ENCODE measurements around the gene PLXNB3. TPM values are rescaled to one million over a fixed set of nuclear protein-coding genes. Genes with fewer than 3 reads are reported as not detected.

PLXNB3 gene
- total RNA-seq, 1 donor from 2014 or later, result 1.4 TPM

DNA sequence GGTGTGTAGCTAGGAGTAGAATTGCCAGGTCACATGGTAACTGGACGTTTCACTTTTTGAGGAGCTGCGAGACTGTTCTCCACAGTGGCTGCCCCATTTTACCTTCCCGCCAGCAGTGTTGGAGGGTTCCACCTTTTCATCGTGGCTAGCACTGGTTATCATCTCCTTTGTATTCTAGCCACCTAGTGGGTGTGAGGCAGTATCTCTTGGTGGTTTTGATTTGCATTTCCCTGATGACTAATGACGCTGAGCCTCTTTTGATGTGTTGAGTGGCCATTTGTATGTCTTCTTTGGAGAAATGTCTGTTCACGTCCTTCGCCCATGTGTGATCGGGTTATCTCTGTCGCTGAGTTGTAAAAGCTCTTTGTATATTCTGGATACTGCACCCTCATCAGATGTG lies 28.8 kb upstream of the PLXNB3 start:
- H3K9me3 Mint-ChIP-seq, result no peaks in the 10 kb centered on the region
- no peaks in the 10 kb centered on the region for H3K27me3 Mint-ChIP-seq
- no peak overlapping the region for H3K27ac Mint-ChIP-seq
- TF ChIP-seq, protein P1, sequence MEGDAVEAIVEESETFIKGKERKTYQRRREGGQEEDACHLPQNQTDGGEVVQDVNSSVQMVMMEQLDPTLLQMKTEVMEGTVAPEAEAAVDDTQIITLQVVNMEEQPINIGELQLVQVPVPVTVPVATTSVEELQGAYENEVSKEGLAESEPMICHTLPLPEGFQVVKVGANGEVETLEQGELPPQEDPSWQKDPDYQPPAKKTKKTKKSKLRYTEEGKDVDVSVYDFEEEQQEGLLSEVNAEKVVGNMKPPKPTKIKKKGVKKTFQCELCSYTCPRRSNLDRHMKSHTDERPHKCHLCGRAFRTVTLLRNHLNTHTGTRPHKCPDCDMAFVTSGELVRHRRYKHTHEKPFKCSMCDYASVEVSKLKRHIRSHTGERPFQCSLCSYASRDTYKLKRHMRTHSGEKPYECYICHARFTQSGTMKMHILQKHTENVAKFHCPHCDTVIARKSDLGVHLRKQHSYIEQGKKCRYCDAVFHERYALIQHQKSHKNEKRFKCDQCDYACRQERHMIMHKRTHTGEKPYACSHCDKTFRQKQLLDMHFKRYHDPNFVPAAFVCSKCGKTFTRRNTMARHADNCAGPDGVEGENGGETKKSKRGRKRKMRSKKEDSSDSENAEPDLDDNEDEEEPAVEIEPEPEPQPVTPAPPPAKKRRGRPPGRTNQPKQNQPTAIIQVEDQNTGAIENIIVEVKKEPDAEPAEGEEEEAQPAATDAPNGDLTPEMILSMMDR (conservative IDR thresholded peaks at IDR 0.05), result peak; percentile 40
- no peaks in the 10 kb centered on the region for H3K4me1 Mint-ChIP-seq (ENCODE audit: unreplicated experiment)
- H3K4me3 Mint-ChIP-seq, result no peak overlapping the region
- peaks cover 9% of the 10 kb centered on the region for H3K36me3 Mint-ChIP-seq
- no peak for DNase-seq (ENCODE audit: extremely low spot score, unreplicated experiment)

DNA sequence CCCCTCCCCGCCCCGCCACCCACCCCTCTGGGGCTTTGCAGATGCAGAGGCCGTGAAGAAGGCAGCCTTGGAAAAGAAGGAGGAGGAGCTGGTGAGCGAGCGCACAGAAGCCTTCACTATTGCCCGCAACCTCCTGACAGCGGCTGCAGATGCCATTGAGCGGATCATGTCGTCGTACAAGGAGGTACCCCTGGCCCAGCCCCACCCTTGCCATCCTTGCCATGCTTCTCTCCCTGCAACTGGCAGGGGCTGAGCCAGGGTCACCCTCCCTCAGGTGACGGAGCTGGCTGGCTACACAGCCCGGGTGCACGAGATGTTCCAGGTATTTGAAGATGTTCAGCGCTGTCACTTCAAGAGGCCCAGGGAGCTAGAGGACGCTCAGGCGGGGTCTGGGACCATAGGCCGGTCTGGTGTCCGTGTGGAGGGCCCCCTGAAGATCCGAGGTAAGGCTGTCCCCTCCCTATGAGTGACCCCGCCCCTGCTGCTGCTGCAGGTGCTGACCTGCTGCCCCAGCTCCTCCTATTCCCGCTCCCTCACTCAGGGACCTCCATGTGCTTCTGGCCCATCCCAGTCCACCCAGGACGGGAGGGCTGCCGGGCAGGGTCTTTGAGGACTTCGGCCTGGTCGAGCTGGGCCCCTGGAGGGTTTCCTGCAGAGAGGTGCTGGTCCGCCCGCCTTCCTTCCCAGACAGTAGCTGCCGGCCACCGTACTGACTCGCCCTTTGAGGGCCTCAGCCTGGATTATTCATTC lies 27.8 kb upstream of the PLXNB3 start:
- no peak overlapping the region for H3K4me3 Mint-ChIP-seq
- H3K36me3 Mint-ChIP-seq, result peaks cover 4% of the 10 kb centered on the region
- H3K4me1 Mint-ChIP-seq (ENCODE audit: unreplicated experiment), result no peaks in the 10 kb centered on the region
- no peak overlapping the region for H3K27ac Mint-ChIP-seq
- H3K9me3 Mint-ChIP-seq, result no peaks in the 10 kb centered on the region
- TF ChIP-seq, protein P1 (conservative IDR thresholded peaks at IDR 0.05), result no peak
- H3K27me3 Mint-ChIP-seq, result no peaks in the 10 kb centered on the region
- DNase-seq (ENCODE audit: extremely low spot score, unreplicated experiment), result no peak

DNA sequence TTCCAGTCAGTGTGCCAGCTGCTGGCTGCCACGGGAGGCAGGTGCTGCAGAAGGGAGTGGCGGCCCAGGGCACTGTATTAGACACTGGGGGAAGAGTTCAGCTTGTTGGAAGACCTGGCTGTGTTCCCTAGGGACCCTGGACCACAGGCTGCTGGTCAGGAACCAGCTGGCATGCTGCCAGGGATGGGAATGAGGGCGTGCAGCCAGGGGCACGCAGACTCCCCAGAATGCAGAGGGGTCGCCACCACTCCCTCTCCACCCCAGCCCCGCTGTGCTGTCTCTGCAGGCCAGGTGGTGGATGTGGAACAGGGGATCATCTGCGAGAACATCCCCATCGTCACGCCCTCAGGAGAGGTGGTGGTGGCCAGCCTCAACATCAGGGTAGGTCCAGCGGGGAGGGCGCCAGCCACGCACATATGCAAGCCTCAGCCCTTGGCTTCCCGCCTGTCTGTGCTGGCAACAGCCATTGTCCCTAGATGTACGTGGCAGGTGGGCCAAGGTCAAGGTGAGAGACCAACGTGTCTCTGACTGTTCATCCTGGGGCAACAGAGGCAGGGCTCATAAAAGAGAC lies 27.1 kb upstream of the PLXNB3 start:
- H3K9me3 Mint-ChIP-seq, result no peaks in the 10 kb centered on the region
- no peaks in the 10 kb centered on the region for H3K36me3 Mint-ChIP-seq
- TF ChIP-seq, protein P1 (conservative IDR thresholded peaks at IDR 0.05), result no peak
- no peak for DNase-seq (ENCODE audit: extremely low spot score, unreplicated experiment)
- no peak overlapping the region for H3K27ac Mint-ChIP-seq
- no peaks in the 10 kb centered on the region for H3K27me3 Mint-ChIP-seq
- H3K4me1 Mint-ChIP-seq (ENCODE audit: unreplicated experiment), result no peaks in the 10 kb centered on the region
- no peak overlapping the region for H3K4me3 Mint-ChIP-seq

DNA sequence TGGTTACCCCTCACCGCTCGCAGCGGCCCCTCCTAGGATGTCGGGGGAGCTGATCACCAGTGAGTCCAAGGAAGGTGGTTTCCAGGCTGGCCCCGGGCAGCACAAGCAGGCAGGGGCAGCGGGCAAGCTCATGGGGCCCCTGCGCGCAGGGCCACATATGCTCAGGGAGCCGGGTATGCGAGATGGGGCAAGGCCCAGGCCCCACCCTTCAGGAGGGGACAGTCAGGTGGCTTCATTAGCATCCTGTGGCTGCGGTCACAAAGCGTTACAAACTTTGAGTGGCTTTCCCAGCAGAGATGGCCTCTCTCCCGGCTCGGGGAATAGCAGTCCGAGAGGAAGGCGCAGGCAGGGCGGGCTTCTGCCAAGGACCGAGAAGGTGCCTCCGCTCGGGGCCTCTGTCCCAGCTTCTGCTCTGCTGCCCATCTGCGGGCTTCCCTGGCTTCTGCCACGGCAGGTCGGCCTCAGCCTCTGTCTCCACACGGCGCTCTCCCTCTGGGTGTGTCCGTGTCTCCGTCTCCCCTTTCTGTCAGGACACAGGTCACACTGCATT lies 25.9 kb upstream of the PLXNB3 start:
- H3K4me3 Mint-ChIP-seq, result no peak overlapping the region
- TF ChIP-seq, protein P1 (conservative IDR thresholded peaks at IDR 0.05), result no peak
- DNase-seq (ENCODE audit: extremely low spot score, unreplicated experiment), result no peak
- no peaks in the 10 kb centered on the region for H3K9me3 Mint-ChIP-seq
- no peaks in the 10 kb centered on the region for H3K36me3 Mint-ChIP-seq
- no peak overlapping the region for H3K27ac Mint-ChIP-seq
- no peaks in the 10 kb centered on the region for H3K27me3 Mint-ChIP-seq
- H3K4me1 Mint-ChIP-seq (ENCODE audit: unreplicated experiment), result no peaks in the 10 kb centered on the region

DNA sequence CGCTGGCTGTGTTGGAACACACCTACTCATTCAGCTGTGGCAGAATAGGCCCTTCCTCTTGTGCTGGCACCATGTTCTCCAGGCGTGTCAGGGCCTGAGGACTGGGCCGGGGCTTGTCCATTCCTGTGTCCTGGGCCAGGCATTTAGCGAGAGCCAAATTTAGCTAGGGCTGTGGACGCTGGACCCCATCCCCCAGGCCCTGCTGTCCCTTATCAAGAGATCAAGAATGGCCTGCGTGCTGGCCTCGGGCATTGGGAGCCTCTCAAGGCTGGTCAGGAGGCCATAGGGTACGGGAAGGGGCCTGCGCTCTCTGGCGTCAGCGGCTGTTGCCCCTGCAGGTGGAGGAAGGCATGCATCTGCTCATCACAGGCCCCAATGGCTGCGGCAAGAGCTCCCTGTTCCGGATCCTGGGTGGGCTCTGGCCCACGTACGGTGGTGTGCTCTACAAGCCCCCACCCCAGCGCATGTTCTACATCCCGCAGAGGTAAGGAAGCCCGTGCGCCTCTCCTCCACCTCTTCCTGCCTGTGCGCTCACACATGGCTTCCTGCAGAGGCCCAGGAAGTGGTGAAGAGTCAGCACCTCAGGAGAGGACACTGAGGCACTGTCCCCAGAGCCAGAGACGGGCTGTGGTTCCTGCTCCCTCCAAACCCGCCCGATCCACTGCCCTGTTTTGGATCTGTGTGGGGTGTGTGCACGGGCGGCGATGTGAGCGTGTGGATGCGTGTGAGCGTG lies 24.1 kb upstream of the PLXNB3 start:
- H3K36me3 Mint-ChIP-seq, result no peaks in the 10 kb centered on the region
- H3K27me3 Mint-ChIP-seq, result no peaks in the 10 kb centered on the region
- no peak for DNase-seq (ENCODE audit: extremely low spot score, unreplicated experiment)
- no peaks in the 10 kb centered on the region for H3K4me1 Mint-ChIP-seq (ENCODE audit: unreplicated experiment)
- no peaks in the 10 kb centered on the region for H3K9me3 Mint-ChIP-seq
- H3K27ac Mint-ChIP-seq, result no peak overlapping the region
- TF ChIP-seq, protein P1 (conservative IDR thresholded peaks at IDR 0.05), result no peak
- no peak overlapping the region for H3K4me3 Mint-ChIP-seq
